Erythroblast (primary cell): ENCODE data around the gene KAT6B.

Source experiments
- GATA1 ChIP-seq: IDR thresholded peaks from 2 replicates; pipeline ENCODE4 v1.6.1; 2011; ENCODE audit warnings: low read depth, mild to moderate bottlenecking, control low read depth, low read length, moderate library complexity
- POLR2A ChIP-seq: IDR thresholded peaks from 2 replicates; pipeline ENCODE4 v1.6.1; 2011; ENCODE audit warnings: mild to moderate bottlenecking, low read length

- TF ChIP-seq POLR2A = no peak
- no peak for TF ChIP-seq GATA1
Observed at GRCh38 chr10:74932648-74933047, 106.2 kb downstream of the KAT6B start.
